HPDE6-E6E7 (cell line): ENCODE data around the gene SSX2IP.
"Not testable (repeated sequence)": the region's sequence is repeated elsewhere in the genome, so short reads cannot be mapped to it uniquely, and the experiment has no call there.

Experiments used
- DNase-seq: peaks from one replicate; pipeline ENCODE4 v3.0.0; 2011; ENCODE audit warnings: missing footprints; ENCODE audit errors: extremely low spot score

The SSX2IP gene, protein sequence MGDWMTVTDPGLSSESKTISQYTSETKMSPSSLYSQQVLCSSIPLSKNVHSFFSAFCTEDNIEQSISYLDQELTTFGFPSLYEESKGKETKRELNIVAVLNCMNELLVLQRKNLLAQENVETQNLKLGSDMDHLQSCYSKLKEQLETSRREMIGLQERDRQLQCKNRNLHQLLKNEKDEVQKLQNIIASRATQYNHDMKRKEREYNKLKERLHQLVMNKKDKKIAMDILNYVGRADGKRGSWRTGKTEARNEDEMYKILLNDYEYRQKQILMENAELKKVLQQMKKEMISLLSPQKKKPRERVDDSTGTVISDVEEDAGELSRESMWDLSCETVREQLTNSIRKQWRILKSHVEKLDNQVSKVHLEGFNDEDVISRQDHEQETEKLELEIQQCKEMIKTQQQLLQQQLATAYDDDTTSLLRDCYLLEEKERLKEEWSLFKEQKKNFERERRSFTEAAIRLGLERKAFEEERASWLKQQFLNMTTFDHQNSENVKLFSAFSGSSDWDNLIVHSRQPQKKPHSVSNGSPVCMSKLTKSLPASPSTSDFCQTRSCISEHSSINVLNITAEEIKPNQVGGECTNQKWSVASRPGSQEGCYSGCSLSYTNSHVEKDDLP

GRCh38 chr1:84690397-84691121 lies at the start of gene SSX2IP:
SSX2IP (minus strand) TSS chr1:84690461; CDS start chr1:84671219, 19,242 bp downstream.
- DNase-seq, result peak; percentile 94

- DNase-seq, result no peak
Observed at GRCh38 chr1:84738237-84738636, 48.0 kb upstream of the SSX2IP start.

DNA sequence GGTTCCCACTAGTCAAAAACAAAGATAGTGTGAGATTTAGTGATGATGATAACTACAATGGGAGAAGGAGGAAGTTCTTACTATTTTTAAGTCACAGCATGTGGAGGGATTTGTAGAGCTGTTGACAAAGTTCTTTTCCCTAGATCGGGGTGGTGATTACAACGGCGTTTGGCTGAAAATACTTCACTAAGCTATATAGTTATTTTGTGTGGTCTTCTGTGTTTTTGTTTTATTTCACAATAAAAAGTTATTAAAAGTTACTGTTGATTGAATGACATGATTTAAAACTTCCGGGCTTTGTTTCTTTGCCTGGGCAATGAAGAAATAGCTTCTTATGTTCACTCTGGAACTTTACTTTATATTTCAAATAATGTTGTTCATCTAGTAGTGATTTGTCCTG lies 47.3 kb upstream of the SSX2IP start:
- DNase-seq, result no peak

DNA sequence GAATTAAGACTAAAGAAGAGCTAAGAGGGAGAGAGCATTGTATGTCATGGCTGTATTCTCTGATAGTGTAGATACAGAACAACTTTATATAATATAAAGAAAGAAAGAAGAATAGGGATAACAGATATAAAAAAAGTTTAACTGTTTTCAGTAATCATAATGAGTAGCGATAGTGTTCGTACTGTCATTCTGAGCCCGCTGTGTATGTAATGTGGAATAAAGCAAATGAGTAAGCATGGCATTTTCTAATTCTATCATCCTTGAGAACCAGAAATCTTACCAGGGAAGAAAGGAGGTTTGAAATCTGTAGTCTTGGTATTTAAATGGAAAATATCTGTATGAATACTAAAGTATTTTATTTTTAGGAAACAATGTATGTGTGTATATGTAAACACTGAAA lies 46.7 kb upstream of the SSX2IP start:
- no peak for DNase-seq

GRCh38 chr1:84736445-84736844 lies 46.2 kb upstream of the SSX2IP start:
- no peak for DNase-seq

GRCh38 chr1:84735483-84735882 lies 45.2 kb upstream of the SSX2IP start:
- DNase-seq, result no peak

DNA sequence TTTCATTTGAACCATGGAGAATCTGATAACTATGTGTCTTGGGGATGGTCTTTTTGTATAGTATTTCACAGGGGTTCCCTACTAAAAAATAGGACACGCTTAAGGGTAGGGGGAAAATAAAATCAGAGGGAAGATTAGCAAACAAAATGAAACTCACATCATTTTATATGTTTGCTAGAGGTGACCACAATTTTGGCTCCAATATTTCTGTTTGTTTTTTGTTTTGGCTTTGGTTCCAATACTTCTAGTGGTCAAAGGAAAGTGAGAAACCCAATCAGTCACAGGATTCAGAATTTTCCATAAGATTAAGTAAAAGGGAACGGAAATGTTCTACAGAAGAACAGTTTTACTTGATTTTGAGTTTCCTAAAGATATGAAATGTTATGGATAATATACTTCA lies 42.3 kb upstream of the SSX2IP start:
- DNase-seq, result no peak

DNA sequence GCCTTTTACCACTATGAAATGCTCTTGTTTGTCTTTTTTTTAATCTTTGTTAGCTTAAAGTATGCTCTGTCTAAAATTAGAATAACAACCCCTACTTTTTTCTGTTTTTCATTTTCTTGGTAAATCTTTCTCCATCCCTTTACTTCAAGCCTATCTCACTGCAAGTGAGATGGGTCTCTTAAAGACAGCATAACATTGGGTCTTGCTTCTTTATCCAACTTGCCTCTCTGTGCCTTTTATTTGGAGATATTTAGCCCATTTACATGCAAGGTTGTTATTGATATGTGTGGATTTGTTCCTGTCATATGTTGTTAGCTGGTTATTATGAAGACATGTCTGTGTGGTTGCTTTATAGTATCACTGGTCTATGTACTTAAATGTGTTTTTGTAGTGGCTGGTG lies 41.3 kb upstream of the SSX2IP start:
- DNase-seq, result no peak

- peak; percentile 12 for DNase-seq
Observed at GRCh38 chr1:84727711-84728110, 37.5 kb upstream of the SSX2IP start.

DNA sequence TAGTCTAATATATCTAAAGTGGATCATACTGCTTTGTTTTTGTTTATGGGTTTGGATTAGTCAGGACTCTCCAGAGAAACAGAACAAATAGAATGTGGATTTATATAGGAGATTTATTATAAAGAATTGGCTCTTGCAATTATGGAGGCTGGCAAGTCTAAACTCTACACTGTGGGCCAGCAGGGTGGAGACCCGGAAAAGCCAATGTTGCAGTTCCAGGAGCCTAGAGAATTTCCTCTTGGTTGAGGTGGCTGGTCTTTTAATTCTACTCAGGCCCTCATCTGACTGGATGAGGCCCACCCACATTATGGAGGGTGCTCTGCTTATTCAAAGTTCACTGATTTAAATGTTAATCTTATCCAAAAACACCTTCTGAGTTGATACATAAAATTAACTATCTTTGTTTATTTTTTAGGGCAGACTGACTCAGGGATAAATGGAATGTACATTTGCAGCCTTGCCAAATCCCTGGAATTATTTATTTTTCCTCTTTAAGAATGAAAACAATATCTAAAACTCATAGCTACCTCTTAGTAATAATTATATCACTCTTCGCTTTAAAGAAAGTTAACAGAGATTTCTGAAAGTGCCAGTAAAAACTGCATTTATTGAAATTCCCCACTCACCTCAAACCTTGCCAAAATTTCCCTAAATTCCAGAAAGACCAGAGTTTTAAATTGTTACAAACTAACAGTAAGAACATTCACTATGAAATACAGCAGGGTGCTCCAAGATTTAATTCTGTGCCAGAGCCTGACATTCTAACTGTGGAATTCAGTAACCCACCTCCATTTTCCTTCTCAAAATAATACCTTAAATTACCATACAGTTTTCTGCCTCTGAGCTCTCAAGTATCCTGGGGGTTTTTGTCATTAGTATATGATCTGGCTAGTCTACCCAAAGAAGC lies 36.6 kb upstream of the SSX2IP start:
- no peak for DNase-seq

GRCh38 chr1:84724128-84724860 lies 34.0 kb upstream of the SSX2IP start:
- DNase-seq, result no peak

DNA sequence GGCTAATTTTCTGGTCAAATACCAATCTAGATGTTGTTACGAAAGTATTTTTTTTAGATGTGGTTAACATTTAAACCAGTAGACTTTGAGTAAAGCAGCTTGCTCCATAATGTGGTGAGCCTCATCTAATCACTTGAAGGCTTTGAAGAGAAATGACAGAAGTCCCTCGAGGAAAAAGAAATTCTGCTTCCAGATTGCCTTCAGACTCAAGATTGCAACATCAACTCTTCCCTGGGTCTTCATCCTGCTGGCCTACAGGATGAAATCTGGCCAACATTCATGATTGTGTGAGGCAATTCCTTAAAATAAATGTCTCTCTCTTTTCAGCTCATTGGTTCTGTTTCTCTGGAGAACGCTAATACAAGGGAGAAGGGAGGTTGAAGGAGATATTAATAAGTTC lies 32.5 kb upstream of the SSX2IP start:
- no peak for DNase-seq

DNA sequence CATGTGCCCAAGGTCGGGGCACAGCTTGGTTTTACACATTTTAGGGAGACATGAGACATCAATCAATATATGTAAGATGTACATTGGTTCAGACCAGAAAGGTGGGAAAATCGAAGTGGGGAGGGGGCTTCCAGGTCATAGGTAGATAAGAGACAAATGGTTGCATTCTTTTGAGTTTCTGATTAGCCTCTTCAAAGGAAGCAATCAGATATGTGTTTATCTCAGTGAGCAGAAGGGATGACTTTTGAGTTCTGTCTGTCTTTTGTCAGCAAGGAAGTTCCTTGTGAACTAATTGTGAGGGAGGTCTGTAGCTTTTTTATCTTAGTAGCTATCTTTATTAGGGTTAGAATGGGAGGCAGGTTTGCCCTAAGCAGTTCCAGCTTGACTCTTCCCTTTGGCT lies 31.6 kb upstream of the SSX2IP start:
- not testable (repeated sequence) for DNase-seq

GRCh38 chr1:84721152-84721551 lies 30.9 kb upstream of the SSX2IP start:
- DNase-seq, result peak; percentile 13

DNA sequence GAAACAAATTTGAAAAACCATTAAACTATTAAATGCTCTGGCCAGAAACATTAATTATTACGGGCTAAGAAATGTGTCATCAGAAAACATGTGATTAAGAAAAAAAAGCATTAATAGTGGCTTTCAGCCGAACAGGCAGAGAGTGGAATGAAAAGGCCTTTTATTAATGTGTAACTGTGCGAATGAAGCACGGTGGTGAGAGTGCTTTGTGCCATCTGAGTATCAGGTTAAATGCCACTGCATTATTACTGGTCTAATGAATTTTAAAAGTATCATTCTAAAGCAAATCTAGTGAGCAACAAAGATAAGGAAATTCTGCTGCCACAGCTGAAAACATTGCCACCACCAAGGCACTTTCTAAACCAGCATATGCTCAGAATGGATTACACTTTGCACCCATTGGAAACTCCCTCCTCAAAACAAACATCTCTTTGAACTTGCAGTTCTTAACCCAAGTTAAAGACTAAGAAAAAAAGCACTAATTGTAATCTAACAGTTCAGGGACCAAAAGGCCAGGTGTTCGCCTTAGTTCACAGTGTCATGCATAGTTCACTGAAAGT lies 30.0 kb upstream of the SSX2IP start:
- no peak for DNase-seq

GRCh38 chr1:84719543-84720217 lies 29.4 kb upstream of the SSX2IP start:
- no peak for DNase-seq

GRCh38 chr1:84715342-84716019 lies 25.2 kb upstream of the SSX2IP start:
- DNase-seq, result no peak

GRCh38 chr1:84712276-84712874 lies 22.1 kb upstream of the SSX2IP start:
- no peak for DNase-seq

GRCh38 chr1:84711869-84712268 lies 21.6 kb upstream of the SSX2IP start:
- no peak for DNase-seq
